Measurements from ENCODE around the gene ZDHHC20.

The ZDHHC20 gene

GRCh38 chr13:21458813-21459701 is at the start of gene ZDHHC20:
Gene ZDHHC20 (minus strand): TSS chr13:21459303. CDS start chr13:21459171, 132 bp downstream.
- no peak for FAIRE-seq

- FAIRE-seq, result no peak
Measured at GRCh38 chr13:21504379-21504778, 45.3 kb upstream of the ZDHHC20 start.

GRCh38 chr13:21501686-21502085 is 42.6 kb upstream of the ZDHHC20 start:
- FAIRE-seq, result no peak

- no peak for FAIRE-seq
Measured at GRCh38 chr13:21486322-21486721, 27.2 kb upstream of the ZDHHC20 start.

GRCh38 chr13:21483748-21484147 is 24.6 kb upstream of the ZDHHC20 start:
- no peak for FAIRE-seq

GRCh38 chr13:21481359-21481758 is 22.3 kb upstream of the ZDHHC20 start:
- FAIRE-seq, result no peak

GRCh38 chr13:21478881-21479808 is 20.0 kb upstream of the ZDHHC20 start:
- FAIRE-seq, result no peak

- no peak for FAIRE-seq
Measured at GRCh38 chr13:21476893-21477472, 17.9 kb upstream of the ZDHHC20 start.

- no peak for FAIRE-seq
Measured at GRCh38 chr13:21475115-21475514, 16.0 kb upstream of the ZDHHC20 start.

GRCh38 chr13:21470785-21471184 is 11.7 kb upstream of the ZDHHC20 start:
- no peak for FAIRE-seq

GRCh38 chr13:21466527-21466926 is 7.4 kb upstream of the ZDHHC20 start:
- FAIRE-seq, result no peak

- no peak for FAIRE-seq
Measured at GRCh38 chr13:21465710-21466160, 6.6 kb upstream of the ZDHHC20 start.

- FAIRE-seq, result no peak
Measured at GRCh38 chr13:21463424-21463823, 4.3 kb upstream of the ZDHHC20 start.

- FAIRE-seq, result no peak
Measured at GRCh38 chr13:21461131-21461530, 2.0 kb upstream of the ZDHHC20 start.

- FAIRE-seq, result no peak
Measured at GRCh38 chr13:21458451-21458812, 671 bp downstream of the ZDHHC20 start.

GRCh38 chr13:21453387-21454081 is 5.6 kb downstream of the ZDHHC20 start:
- no peak for FAIRE-seq

- no peak for FAIRE-seq
Measured at GRCh38 chr13:21450936-21451335, 8.2 kb downstream of the ZDHHC20 start.

GRCh38 chr13:21446656-21447055 is 12.4 kb downstream of the ZDHHC20 start:
- no peak for FAIRE-seq

GRCh38 chr13:21445759-21446158 is 13.3 kb downstream of the ZDHHC20 start:
- FAIRE-seq, result no peak

GRCh38 chr13:21443171-21443570 is 15.9 kb downstream of the ZDHHC20 start:
- FAIRE-seq, result no peak

- no peak for FAIRE-seq
Measured at GRCh38 chr13:21436582-21436981, 22.5 kb downstream of the ZDHHC20 start.

- no peak for FAIRE-seq
Measured at GRCh38 chr13:21435687-21436151, 23.4 kb downstream of the ZDHHC20 start.
